HepG2 (cell line): ENCODE data around the gene SYT14. TPM values are rescaled to one million over a fixed set of nuclear protein-coding genes. Genes with fewer than 3 reads are reported as not detected.

Source experiments
- ATAC-seq: fragments of 200-7000 bp; cut with Tn5 transposase; 3 replicates; pipeline ENCODE4 v1.9.1; 2020; ENCODE audit warnings: mild to moderate bottlenecking, moderate library complexity
- BruUV-seq: library from RNA; stranded (reverse); fragments of 400-500 nt; replicated peaks from 2 replicates; lab custom pipeline; 2021; lab: Mats Ljungman, UMichigan
- CTCF ChIA-PET: fragments of 300-600 bp; formaldehyde crosslinking; extraction: SDS; loops from one replicate; lab custom pipeline; 2021; ENCODE audit warnings: low total read pairs, inconsistent platforms, low intra/inter-chr PET ratio; lab: Yijun Ruan, JAX
- POLR2A ChIA-PET: fragments of 350-600 bp; sonication (Branson Sonifier 250); formaldehyde crosslinking; loops from one replicate; lab custom pipeline; 2020; ENCODE audit warnings: antibody characterized with exemption, inconsistent platforms; lab: Yijun Ruan, JAX
- DNase-seq: peaks from one replicate; pipeline ENCODE4 v3.0.0-alpha.2; 2015; ENCODE audit warnings: low spot score
- FAIRE-seq: peaks from 3 replicates; lab custom pipeline; 2011; peaks lifted over from hg19 to GRCh38; lab: Jason Lieb, UNC
- H2AFZ ChIP-seq: one replicate; pipeline ENCODE4 v1.6.1; 2011; ENCODE audit warnings: low read length, inconsistent platforms
- H3K27ac ChIP-seq: fragments of 300-600 bp; 3 replicates; pipeline ENCODE4 v1.8.0; 2011; ENCODE audit warnings: mixed run types, mild to moderate bottlenecking, mixed read lengths, low read length, inconsistent platforms; ENCODE audit not compliant: insufficient read depth; ENCODE audit errors: extremely low read length
- H3K27me3 ChIP-seq, 2 experiments: fragments of 200-600 bp in 1 of 2; 2 replicates in 1 of 2; 3 replicates in 1 of 2; pipeline versions ENCODE4 v1.6.0 to v1.8.0; 2011; ENCODE audit warnings: low read length in 2 of 2, mild to moderate bottlenecking in 2 of 2, moderate library complexity in 2 of 2, inconsistent platforms in 1 of 2; ENCODE audit not compliant: insufficient read depth in 2 of 2, control insufficient read depth in 1 of 2
- H3K36me3 ChIP-seq, 2 experiments: fragments of 200-600 bp in 1 of 2; replicated peaks in 1 of 2; 2 replicates in 1 of 2; 3 replicates in 1 of 2; pipeline versions ENCODE4 v1.5.1 to v1.8.0; 2011; ENCODE audit warnings: low read length in 2 of 2, inconsistent platforms in 1 of 2; ENCODE audit not compliant: insufficient read depth in 2 of 2, control insufficient read depth in 1 of 2
- H3K4me1 ChIP-seq: 2 replicates; pipeline ENCODE4 v1.5.1; 2012; ENCODE audit warnings: low read length, inconsistent platforms; ENCODE audit not compliant: insufficient read depth
- H3K4me2 ChIP-seq: 2 replicates; pipeline ENCODE4 v1.6.0; 2011; ENCODE audit warnings: low read depth, low read length, inconsistent platforms
- H3K4me3 ChIP-seq, 3 experiments: fragments of 200-600 bp in 1 of 3; sonication (generic), shearing (Covaris generic) in 1 of 3; replicated peaks in 1 of 3; 2 replicates each; pipeline ENCODE4 v1.5.1; 2011 to 2016; ENCODE audit warnings: low read length in 3 of 3, inconsistent platforms in 2 of 3, low read depth in 2 of 3, mild to moderate bottlenecking in 2 of 3, control low read depth in 1 of 3, mixed read lengths in 1 of 3; ENCODE audit not compliant: insufficient read depth in 1 of 3
- H3K79me2 ChIP-seq: one replicate; pipeline ENCODE4 v1.6.1; 2011; ENCODE audit warnings: low read length, inconsistent platforms; ENCODE audit not compliant: insufficient read depth
- H3K9ac ChIP-seq: 2 replicates; pipeline ENCODE4 v1.6.0; 2011; ENCODE audit warnings: mild to moderate bottlenecking, low read depth, low read length, inconsistent platforms; ENCODE audit not compliant: insufficient read depth
- H3K9me3 ChIP-seq: 2 replicates; pipeline ENCODE4 v1.5.1; 2012; ENCODE audit warnings: mild to moderate bottlenecking, low read length
- H4K20me1 ChIP-seq: 2 replicates; pipeline ENCODE4 v1.6.0; 2011; ENCODE audit warnings: inconsistent platforms, mild to moderate bottlenecking, low read length, moderate library complexity; ENCODE audit not compliant: insufficient read depth
- HINFP ChIP-seq: sonication (generic); formaldehyde crosslinking; IDR thresholded peaks from 2 replicates; pipeline ENCODE4 v1.4.0; 2020; ENCODE audit warnings: low read depth, mild to moderate bottlenecking, missing genetic modification reagents
- KMT2A ChIP-seq: sonication (generic); formaldehyde crosslinking; IDR thresholded peaks from 2 replicates; pipeline ENCODE4 v1.4.0; 2020; ENCODE audit warnings: missing genetic modification reagents
- MAZ ChIP-seq, 2 experiments: sonication (generic) in 1 of 2; formaldehyde crosslinking in 1 of 2; IDR thresholded peaks; 2 replicates each; pipeline versions ENCODE4 v1.5.0 to v1.6.1; 2012 to 2020; ENCODE audit warnings: low read depth in 2 of 2, mild to moderate bottlenecking in 2 of 2, borderline replicate concordance in 1 of 2, improper control_type of control experiment in 1 of 2, low read length in 1 of 2, missing genetic modification reagents in 1 of 2, moderate library complexity in 1 of 2
- POLR2AphosphoS5 ChIP-seq: IDR thresholded peaks from 2 replicates; pipeline ENCODE4 v1.6.1; 2012; ENCODE audit warnings: low read depth, low read length
- ZBTB20 ChIP-seq: sonication (generic); formaldehyde crosslinking; IDR thresholded peaks from 2 replicates; pipeline ENCODE4 v1.8.1; 2023; ENCODE audit warnings: missing genetic modification reagents, low read depth, mild to moderate bottlenecking, borderline replicate concordance
- ZNF318 ChIP-seq: sonication (generic); formaldehyde crosslinking; IDR thresholded peaks from 2 replicates; pipeline ENCODE4 v1.4.0; 2020; ENCODE audit warnings: mild to moderate bottlenecking, missing genetic modification reagents
- WGBS: methylation state at CpG from one replicate; pipeline ENCODE4 v1.1.6; 2017; ENCODE audit warnings: low lambda C conversion rate; 5-methylcytosine and 5-hydroxymethylcytosine counted together
- in situ Hi-C: cut with HindIII; loops from 2 replicates; pipeline ENCODE4 v1.10.0; 2017; ENCODE audit warnings: low pct_unique_long_range_greater_than_20kb; ENCODE audit not compliant: extremely low pct_ligation_motif_present
- intact Hi-C: fragments of 100-400 bp; cut with micrococcal nuclease; formaldehyde crosslinking; loops from one replicate; pipeline ENCODE4 v1.10.0; 2022; ENCODE audit not compliant: unreplicated experiment
- polyA plus RNA-seq, 8 experiments: library from polyadenylated mRNA; depleted of rRNA in 3 of 8; stranded (reverse) in 7 of 8; unstranded in 1 of 8; fragments of >200 nt; fragmentation: Illumina TruSeq in 4 of 8; extraction: Trizol in 4 of 8; gene quantifications; 2 replicates each; pipeline versions ENCODE4 v1.2.1 to v1.2.3, GENCODE V29; 2011 to 2016; ENCODE audit warnings: low read depth in 4 of 8, missing spikeins in 1 of 8, mixed read lengths in 1 of 8; ENCODE audit not compliant: insufficient read depth in 1 of 8
- total RNA-seq, 5 experiments: library from RNA; depleted of rRNA; stranded (reverse); fragments of >200 nt; fragmentation: Illumina TruSeq; extraction: Trizol; gene quantifications; 2 replicates each; pipeline ENCODE4 v1.2.3, GENCODE V29; 2016; ENCODE audit warnings: low read depth in 1 of 5
- TF ChIP-seq, protein P1 (sequence below): fragments of 450-650 bp; IDR thresholded peaks from 2 replicates; pipeline ENCODE4 v1.6.1; 2017; ENCODE audit warnings: mild to moderate bottlenecking

SYT14 gene
- total and polyA plus RNA-seq, 2 of the 13 experiments (the other 11 are each of a cell fraction or from before 2014, with no cell fraction given), result not detected

DNA sequence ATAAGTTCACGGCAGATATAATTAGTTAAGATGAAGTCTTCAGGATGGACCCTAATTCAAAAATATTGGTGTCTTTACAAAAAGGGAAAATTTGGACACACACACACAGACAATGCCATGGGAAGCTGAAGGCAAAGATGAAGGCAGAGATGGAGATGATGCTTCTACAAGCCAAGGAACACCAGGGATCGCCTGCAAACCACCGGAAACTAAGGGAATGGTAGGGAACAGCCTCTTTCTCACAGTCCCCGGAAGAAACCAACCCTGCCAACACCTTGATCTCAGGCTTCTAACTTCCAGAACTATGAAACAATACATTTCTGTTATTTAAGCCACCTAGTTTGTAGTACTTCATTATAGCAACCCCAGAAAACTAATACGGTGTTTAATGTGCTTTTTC lies 279.5 kb downstream of the SYT14 start (continued):
- TF ChIP-seq ZNF318 (no peak), HINFP (CRISPR knock-in tag) (no peak)
- TF ChIP-seq, all 625 proteins: peak for 0

GRCh38 chr1:210218047-210218446 lies 280.0 kb downstream of the SYT14 start:
- H3K4me1 ChIP-seq, result no peaks in the 10 kb centered on the region
- H3K27ac ChIP-seq, result no peak overlapping the region
- no peaks in the 10 kb centered on the region for H3K9me3 ChIP-seq
- no peaks in the 10 kb centered on the region for H3K27me3 ChIP-seq
- in situ Hi-C loops (no loop called here), intact Hi-C loops (no loop called here)
- TF ChIP-seq POLR2AphosphoS5, result no peak
- TF ChIP-seq, protein P1, sequence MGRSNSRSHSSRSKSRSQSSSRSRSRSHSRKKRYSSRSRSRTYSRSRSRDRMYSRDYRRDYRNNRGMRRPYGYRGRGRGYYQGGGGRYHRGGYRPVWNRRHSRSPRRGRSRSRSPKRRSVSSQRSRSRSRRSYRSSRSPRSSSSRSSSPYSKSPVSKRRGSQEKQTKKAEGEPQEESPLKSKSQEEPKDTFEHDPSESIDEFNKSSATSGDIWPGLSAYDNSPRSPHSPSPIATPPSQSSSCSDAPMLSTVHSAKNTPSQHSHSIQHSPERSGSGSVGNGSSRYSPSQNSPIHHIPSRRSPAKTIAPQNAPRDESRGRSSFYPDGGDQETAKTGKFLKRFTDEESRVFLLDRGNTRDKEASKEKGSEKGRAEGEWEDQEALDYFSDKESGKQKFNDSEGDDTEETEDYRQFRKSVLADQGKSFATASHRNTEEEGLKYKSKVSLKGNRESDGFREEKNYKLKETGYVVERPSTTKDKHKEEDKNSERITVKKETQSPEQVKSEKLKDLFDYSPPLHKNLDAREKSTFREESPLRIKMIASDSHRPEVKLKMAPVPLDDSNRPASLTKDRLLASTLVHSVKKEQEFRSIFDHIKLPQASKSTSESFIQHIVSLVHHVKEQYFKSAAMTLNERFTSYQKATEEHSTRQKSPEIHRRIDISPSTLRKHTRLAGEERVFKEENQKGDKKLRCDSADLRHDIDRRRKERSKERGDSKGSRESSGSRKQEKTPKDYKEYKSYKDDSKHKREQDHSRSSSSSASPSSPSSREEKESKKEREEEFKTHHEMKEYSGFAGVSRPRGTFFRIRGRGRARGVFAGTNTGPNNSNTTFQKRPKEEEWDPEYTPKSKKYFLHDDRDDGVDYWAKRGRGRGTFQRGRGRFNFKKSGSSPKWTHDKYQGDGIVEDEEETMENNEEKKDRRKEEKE, result no peak
- TF ChIP-seq ZBTB20 (CRISPR knock-in tag), result no peak
- TF ChIP-seq KMT2A (CRISPR knock-in tag), result no peak
- TF ChIP-seq MAZ (IDR thresholded peaks at IDR 0.05; ENCODE audit: borderline replicate concordance, low read depth, low read length), result no peak
- TF ChIP-seq MAZ (CRISPR knock-in tag; IDR thresholded peaks at IDR 0.05; ENCODE audit: low read depth), result no peak
- CTCF ChIA-PET, result no interaction called here
- ATAC-seq (no peak), FAIRE-seq (no peak), DNase-seq (no peak)
- no peaks in the 10 kb centered on the region for H3K36me3 ChIP-seq
- POLR2A ChIA-PET, result no interaction called here
- H3K79me2 ChIP-seq, result no peaks in the 10 kb centered on the region
- BruUV-seq, result no TSS peak
- no peak overlapping the region for H3K4me3 ChIP-seq
- H3K9ac ChIP-seq, result no peak overlapping the region
- no peak overlapping the region for H2AFZ ChIP-seq
- no peak overlapping the region for H3K4me2 ChIP-seq
- 0% methylated on average over 4 of the region's 4 CpGs for WGBS
- H4K20me1 ChIP-seq, result no peaks in the 10 kb centered on the region
